DND-41 (cell line): ENCODE measurements around the gene GABBR2.

Source experiments
- ATAC-seq: fragments of 200-7000 bp; cut with Tn5 transposase; 3 replicates; pipeline ENCODE4 v1.9.1; 2021; ENCODE audit warnings: low read depth; ENCODE audit not compliant: insufficient read depth
- DNase-seq: peaks from one replicate; pipeline ENCODE4 v3.0.0-alpha.2; 2020
- H2AFZ ChIP-seq: 2 replicates; pipeline ENCODE4 v1.6.0; 2012; ENCODE audit warnings: low read depth, low read length
- H3K27ac ChIP-seq: 2 replicates; pipeline ENCODE4 v1.5.1; 2012; ENCODE audit warnings: low read length, inconsistent platforms
- H3K27me3 ChIP-seq: fragments of 200-600 bp; sonication (generic); 2 replicates; pipeline ENCODE4 v1.6.0; 2012; ENCODE audit warnings: low read length, mild to moderate bottlenecking, inconsistent platforms; ENCODE audit not compliant: insufficient read depth, poor library complexity
- H3K36me3 ChIP-seq: 2 replicates; pipeline ENCODE4 v1.5.1; 2012; ENCODE audit warnings: low read length, inconsistent platforms; ENCODE audit not compliant: insufficient read depth
- H3K4me1 ChIP-seq: 2 replicates; pipeline ENCODE4 v1.5.1; 2012; ENCODE audit warnings: mild to moderate bottlenecking, low read length; ENCODE audit not compliant: insufficient read depth
- H3K4me2 ChIP-seq: 2 replicates; pipeline ENCODE4 v1.6.0; 2012; ENCODE audit warnings: mild to moderate bottlenecking, moderate library complexity, low read length, inconsistent platforms; ENCODE audit not compliant: insufficient read depth
- H3K4me3 ChIP-seq, 2 experiments: fragments of 200-600 bp in 1 of 2; shearing (Covaris generic) in 1 of 2; 2 replicates each; pipeline ENCODE4 v1.5.1; 2012 to 2016; ENCODE audit warnings: inconsistent platforms in 2 of 2, low read length in 2 of 2, mild to moderate bottlenecking in 2 of 2, low read depth in 1 of 2, moderate library complexity in 1 of 2
- H3K79me2 ChIP-seq: 2 replicates; pipeline ENCODE4 v1.6.0; 2012; ENCODE audit warnings: low read length, inconsistent platforms; ENCODE audit not compliant: insufficient read depth
- H3K9ac ChIP-seq: 2 replicates; pipeline ENCODE4 v1.6.0; 2012; ENCODE audit warnings: low read depth, mild to moderate bottlenecking, inconsistent platforms, low read length, moderate library complexity
- H3K9me3 ChIP-seq: 2 replicates; pipeline ENCODE4 v1.5.1; 2012; ENCODE audit warnings: low read length, moderate library complexity, mild to moderate bottlenecking, inconsistent platforms; ENCODE audit not compliant: insufficient read depth, severe bottlenecking
- H4K20me1 ChIP-seq: 2 replicates; pipeline ENCODE4 v1.6.0; 2012; ENCODE audit warnings: low read length; ENCODE audit not compliant: insufficient read depth
- CTCF ChIP-seq: IDR thresholded peaks from 2 replicates; pipeline ENCODE4 v1.5.1; 2012; ENCODE audit warnings: borderline replicate concordance, low read length, moderate library complexity, mild to moderate bottlenecking; ENCODE audit not compliant: poor library complexity, severe bottlenecking; ENCODE audit errors: extremely low read depth
- EZH2 ChIP-seq: IDR thresholded peaks from 3 replicates; pipeline ENCODE4 v1.6.1; 2012; ENCODE audit warnings: borderline replicate concordance, low read depth, mild to moderate bottlenecking, moderate library complexity, low read length, inconsistent platforms; ENCODE audit not compliant: severe bottlenecking

The GABBR2 gene

GRCh38 chr9:98580956-98581355 lies 127.8 kb downstream of the GABBR2 start:
- H2AFZ ChIP-seq = no peak overlapping the region
- no peaks in the 10 kb centered on the region for H3K36me3 ChIP-seq
- ATAC-seq = no peak
- H4K20me1 ChIP-seq = no peaks in the 10 kb centered on the region; the same call in 1 of the 2 replicates
- no peaks in the 10 kb centered on the region for H3K79me2 ChIP-seq
- H3K9me3 ChIP-seq = no peaks in the 10 kb centered on the region
- H3K27ac ChIP-seq = no peak overlapping the region
- H3K4me1 ChIP-seq = peaks cover 4% of the 10 kb centered on the region
- TF ChIP-seq CTCF (no peak), EZH2 (no peak)
- no peak for DNase-seq
- H3K27me3 ChIP-seq = peaks cover 3% of the 10 kb centered on the region
- no peak overlapping the region for H3K4me3 ChIP-seq
- no peak overlapping the region for H3K9ac ChIP-seq
- H3K4me2 ChIP-seq = no peak overlapping the region

- Histone ChIP-seq H3K27me3 (peaks cover 3% of the 10 kb centered on the region), H2AFZ (no peak overlapping the region), H3K4me1 (peaks cover 9% of the 10 kb centered on the region), H4K20me1 (no peaks in the 10 kb centered on the region; the same call in 1 of the 2 replicates), H3K79me2 (no peaks in the 10 kb centered on the region), H3K36me3 (no peaks in the 10 kb centered on the region), H3K9me3 (no peaks in the 10 kb centered on the region), H3K4me3 (no peak overlapping the region), H3K4me2 (no peak overlapping the region), H3K9ac (no peak overlapping the region), H3K27ac (no peak overlapping the region)
- no peak for ATAC-seq
- no peak for DNase-seq
- TF ChIP-seq EZH2 (no peak), CTCF (no peak)
Observed at GRCh38 chr9:98579700-98580099, 129.0 kb downstream of the GABBR2 start.

GRCh38 chr9:98577446-98577845 lies 131.3 kb downstream of the GABBR2 start:
- TF ChIP-seq CTCF = no peak
- TF ChIP-seq EZH2 = no peak
- DNase-seq (no peak), ATAC-seq (no peak)
- Histone ChIP-seq H3K4me2 (no peak overlapping the region), H3K27me3 (peaks cover 3% of the 10 kb centered on the region), H3K9ac (no peak overlapping the region), H2AFZ (no peak overlapping the region), H3K9me3 (no peaks in the 10 kb centered on the region), H4K20me1 (no peaks in the 10 kb centered on the region; the same call in 1 of the 2 replicates), H3K27ac (no peak overlapping the region), H3K79me2 (no peaks in the 10 kb centered on the region), H3K4me3 (no peak overlapping the region), H3K4me1 (peaks cover 9% of the 10 kb centered on the region), H3K36me3 (no peaks in the 10 kb centered on the region)

- H3K9ac ChIP-seq = no peak overlapping the region
- no peak overlapping the region for H3K4me3 ChIP-seq
- H2AFZ ChIP-seq = no peak overlapping the region
- H3K4me1 ChIP-seq = peaks cover 9% of the 10 kb centered on the region
- no peaks in the 10 kb centered on the region for H3K36me3 ChIP-seq
- H3K9me3 ChIP-seq = no peaks in the 10 kb centered on the region
- no peak overlapping the region for H3K27ac ChIP-seq
- H4K20me1 ChIP-seq = no peaks in the 10 kb centered on the region; the same call in 1 of the 2 replicates
- TF ChIP-seq CTCF (no peak), EZH2 (no peak)
- H3K79me2 ChIP-seq = no peaks in the 10 kb centered on the region
- H3K4me2 ChIP-seq = no peak overlapping the region
- ATAC-seq = no peak
- DNase-seq = no peak
- H3K27me3 ChIP-seq = peaks cover 3% of the 10 kb centered on the region
Observed at GRCh38 chr9:98576859-98577258, 131.9 kb downstream of the GABBR2 start.
